GM12875 (cell line): ENCODE measurements around the gene FOXN3.
A peak's percentile ranks its signal among the peaks of the same experiment; 100 is the strongest.

Experiments
- H3K4me3 ChIP-seq: one replicate; pipeline ENCODE4 v1.5.1; 2011; ENCODE audit warnings: low read depth, low read length, control low read depth
- CTCF ChIP-seq: IDR thresholded peaks from 2 replicates; pipeline ENCODE4 v1.5.1; 2011; ENCODE audit warnings: low read depth, mild to moderate bottlenecking, control low read depth, inconsistent platforms, low read length, moderate library complexity, borderline replicate concordance; ENCODE audit not compliant: insufficient read depth

FOXN3 gene, protein sequence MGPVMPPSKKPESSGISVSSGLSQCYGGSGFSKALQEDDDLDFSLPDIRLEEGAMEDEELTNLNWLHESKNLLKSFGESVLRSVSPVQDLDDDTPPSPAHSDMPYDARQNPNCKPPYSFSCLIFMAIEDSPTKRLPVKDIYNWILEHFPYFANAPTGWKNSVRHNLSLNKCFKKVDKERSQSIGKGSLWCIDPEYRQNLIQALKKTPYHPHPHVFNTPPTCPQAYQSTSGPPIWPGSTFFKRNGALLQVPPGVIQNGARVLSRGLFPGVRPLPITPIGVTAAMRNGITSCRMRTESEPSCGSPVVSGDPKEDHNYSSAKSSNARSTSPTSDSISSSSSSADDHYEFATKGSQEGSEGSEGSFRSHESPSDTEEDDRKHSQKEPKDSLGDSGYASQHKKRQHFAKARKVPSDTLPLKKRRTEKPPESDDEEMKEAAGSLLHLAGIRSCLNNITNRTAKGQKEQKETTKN

GRCh38 chr14:89417091-89417464, at the start of gene FOXN3:
Gene FOXN3 (minus strand): TSS chr14:89417233. CDS start chr14:89412476, 4,757 bp downstream.
- peak within 1 kb of the TSS; percentile 92 for H3K4me3 ChIP-seq
- TF ChIP-seq CTCF: no peak

DNA sequence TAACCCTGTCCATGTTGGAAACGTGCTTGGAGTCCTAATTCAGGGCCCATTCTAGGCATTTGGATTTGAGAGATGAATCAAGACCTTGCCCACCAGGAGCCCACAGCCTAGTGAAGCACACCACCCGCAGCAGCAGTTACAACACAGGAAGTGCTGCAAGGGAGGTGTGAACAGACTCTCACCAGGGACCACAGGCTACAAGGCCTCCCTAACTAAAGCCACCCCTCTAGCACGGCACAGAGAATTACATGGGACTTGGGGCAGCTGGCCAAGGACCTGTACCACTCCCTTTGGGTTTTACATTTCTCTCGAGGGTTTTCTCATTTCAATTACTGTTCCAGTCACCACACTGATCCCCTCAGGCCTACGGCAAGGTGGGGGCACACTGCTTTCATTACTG, 49.5 kb upstream of the FOXN3 start:
- TF ChIP-seq CTCF: no peak

GRCh38 chr14:89465876-89466275, 48.8 kb upstream of the FOXN3 start:
- no peak for TF ChIP-seq CTCF
- H3K4me3 ChIP-seq: no peak overlapping the region

More for the DNA sequence above, 49.5 kb upstream of the FOXN3 start:
- no peak overlapping the region for H3K4me3 ChIP-seq

- H3K4me3 ChIP-seq: no peak overlapping the region
- no peak for TF ChIP-seq CTCF
Measured at GRCh38 chr14:89461256-89461655, 44.2 kb upstream of the FOXN3 start.

- TF ChIP-seq CTCF: no peak
- no peak overlapping the region for H3K4me3 ChIP-seq
Measured at GRCh38 chr14:89458713-89459420, 41.8 kb upstream of the FOXN3 start.

GRCh38 chr14:89457007-89457406, 40.0 kb upstream of the FOXN3 start:
- H3K4me3 ChIP-seq: no peak overlapping the region
- no peak for TF ChIP-seq CTCF
